ENCODE measurements around the gene TTI1.

TTI1 gene

DNA sequence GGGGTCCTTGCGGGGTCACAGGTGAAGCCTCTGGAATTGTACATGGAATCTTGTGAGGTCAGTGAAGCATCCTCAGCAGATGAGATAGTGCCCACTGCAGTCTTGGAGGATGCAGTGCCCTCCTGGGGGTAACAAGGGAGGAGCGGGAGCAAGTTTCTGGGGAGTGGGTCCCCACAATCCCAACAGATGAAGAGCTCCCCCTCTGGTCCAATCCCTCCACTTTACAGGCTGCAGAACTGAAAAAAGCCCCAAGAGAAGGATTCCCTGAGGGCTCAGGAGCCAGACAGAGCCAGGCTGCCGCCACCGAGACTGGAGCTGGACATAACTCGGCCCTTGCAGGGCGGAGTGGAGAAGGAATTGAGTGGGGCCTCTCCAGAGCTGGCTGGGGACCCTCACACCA lies 52.4 kb downstream of the TTI1 start:
- no peak overlapping the region for H3K27ac ChIP-seq
- TF ChIP-seq, protein P1, sequence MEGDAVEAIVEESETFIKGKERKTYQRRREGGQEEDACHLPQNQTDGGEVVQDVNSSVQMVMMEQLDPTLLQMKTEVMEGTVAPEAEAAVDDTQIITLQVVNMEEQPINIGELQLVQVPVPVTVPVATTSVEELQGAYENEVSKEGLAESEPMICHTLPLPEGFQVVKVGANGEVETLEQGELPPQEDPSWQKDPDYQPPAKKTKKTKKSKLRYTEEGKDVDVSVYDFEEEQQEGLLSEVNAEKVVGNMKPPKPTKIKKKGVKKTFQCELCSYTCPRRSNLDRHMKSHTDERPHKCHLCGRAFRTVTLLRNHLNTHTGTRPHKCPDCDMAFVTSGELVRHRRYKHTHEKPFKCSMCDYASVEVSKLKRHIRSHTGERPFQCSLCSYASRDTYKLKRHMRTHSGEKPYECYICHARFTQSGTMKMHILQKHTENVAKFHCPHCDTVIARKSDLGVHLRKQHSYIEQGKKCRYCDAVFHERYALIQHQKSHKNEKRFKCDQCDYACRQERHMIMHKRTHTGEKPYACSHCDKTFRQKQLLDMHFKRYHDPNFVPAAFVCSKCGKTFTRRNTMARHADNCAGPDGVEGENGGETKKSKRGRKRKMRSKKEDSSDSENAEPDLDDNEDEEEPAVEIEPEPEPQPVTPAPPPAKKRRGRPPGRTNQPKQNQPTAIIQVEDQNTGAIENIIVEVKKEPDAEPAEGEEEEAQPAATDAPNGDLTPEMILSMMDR (IDR thresholded peaks at IDR 0.05) = no peak
- H3K27me3 ChIP-seq (ENCODE audit: control insufficient read depth, insufficient read depth, low read length) = peaks cover 4% of the 10 kb centered on the region
- H3K4me3 ChIP-seq (ENCODE audit: low read depth, low read length) = no peak overlapping the region
- no peaks in the 10 kb centered on the region for H3K9me3 ChIP-seq (ENCODE audit: control insufficient read depth, low read length)
- H2AFZ ChIP-seq = no peak overlapping the region
- no peaks in the 10 kb centered on the region for H3K4me1 ChIP-seq
- H3K9ac ChIP-seq = no peak overlapping the region
- no peak overlapping the region for H3K4me2 ChIP-seq (ENCODE audit: low read length)
- H3K36me3 ChIP-seq (ENCODE audit: control insufficient read depth, insufficient read depth, low read length) = no peaks in the 10 kb centered on the region
- no peaks in the 10 kb centered on the region for H3K79me2 ChIP-seq

DNA sequence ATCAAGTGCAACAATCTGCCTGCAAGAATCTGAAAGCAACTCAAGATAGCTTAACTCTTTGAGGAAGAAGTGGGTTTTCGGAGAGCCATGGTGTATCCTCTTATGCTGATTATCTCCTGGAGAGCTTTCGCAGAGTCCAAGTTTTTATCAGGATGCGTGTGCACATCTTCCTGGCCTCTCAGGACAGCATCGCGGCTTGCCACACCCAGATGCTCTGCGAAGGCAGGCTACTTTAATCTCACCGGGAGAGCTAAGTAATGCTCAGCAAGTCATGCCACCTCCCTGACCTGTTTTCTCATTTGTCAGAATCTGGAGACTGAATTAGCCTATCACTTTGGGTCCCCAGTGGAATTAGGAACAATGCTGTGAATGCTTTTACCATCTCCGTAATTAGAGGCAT lies 52.9 kb downstream of the TTI1 start:
- no peaks in the 10 kb centered on the region for H3K79me2 ChIP-seq
- H3K27me3 ChIP-seq (ENCODE audit: control insufficient read depth, insufficient read depth, low read length) = peaks cover 4% of the 10 kb centered on the region
- H3K9me3 ChIP-seq (ENCODE audit: control insufficient read depth, low read length) = no peaks in the 10 kb centered on the region
- H3K27ac ChIP-seq = no peak overlapping the region
- no peaks in the 10 kb centered on the region for H3K36me3 ChIP-seq (ENCODE audit: control insufficient read depth, insufficient read depth, low read length)
- H2AFZ ChIP-seq = no peak overlapping the region
- H3K4me3 ChIP-seq (ENCODE audit: low read depth, low read length) = no peak overlapping the region
- H3K4me1 ChIP-seq = no peaks in the 10 kb centered on the region
- no peak overlapping the region for H3K9ac ChIP-seq
- TF ChIP-seq, protein P1 (IDR thresholded peaks at IDR 0.05) = no peak
- H3K4me2 ChIP-seq (ENCODE audit: low read length) = no peak overlapping the region

DNA sequence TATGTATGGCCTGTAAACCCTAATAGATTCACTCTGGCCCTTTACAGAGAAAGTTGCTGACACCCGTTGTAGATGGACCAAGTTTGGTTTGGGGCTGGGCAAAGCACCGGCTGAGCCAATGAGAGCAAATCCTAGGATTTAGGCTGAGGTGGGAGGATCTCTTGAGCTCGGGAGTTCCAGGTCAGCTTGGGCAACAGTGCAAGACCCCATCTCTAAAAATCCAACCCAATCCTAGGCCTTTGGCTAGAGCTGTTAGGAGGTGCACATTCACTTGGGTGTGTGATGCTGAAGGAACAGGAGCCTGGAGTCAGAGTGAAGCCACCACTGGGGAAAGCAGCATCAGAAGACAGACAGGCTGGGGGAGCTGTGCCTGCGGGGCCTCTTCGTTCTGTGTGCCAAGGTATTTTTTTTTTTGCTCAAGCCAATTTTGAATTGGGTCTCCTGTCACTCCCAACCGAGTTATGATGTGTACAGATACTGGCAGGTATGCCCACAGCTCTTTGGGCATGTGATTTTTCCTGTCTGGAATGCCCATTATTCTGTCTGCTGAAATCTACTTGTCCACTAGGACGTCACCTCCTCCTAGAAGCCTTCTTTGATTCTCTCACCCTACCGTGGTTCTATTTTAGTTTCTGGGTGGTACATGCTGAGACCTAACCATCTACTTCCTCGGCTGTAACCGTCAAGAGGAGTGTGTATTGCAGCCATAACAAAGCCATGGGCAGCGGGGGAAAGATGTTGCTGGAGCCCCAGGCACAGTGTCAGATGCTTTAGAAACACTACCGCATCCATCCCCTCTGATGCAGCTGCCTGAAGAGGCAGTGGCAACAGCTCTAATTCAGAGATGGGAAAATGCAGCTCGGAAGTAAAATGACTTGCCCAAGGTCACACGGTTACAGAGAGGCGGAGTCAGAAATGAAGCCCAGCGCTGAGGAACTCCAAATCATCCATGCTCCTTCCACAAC lies 54.0 kb downstream of the TTI1 start:
- H2AFZ ChIP-seq = no peak overlapping the region
- no peak overlapping the region for H3K27ac ChIP-seq
- H3K27me3 ChIP-seq (ENCODE audit: control insufficient read depth, insufficient read depth, low read length) = peaks cover 4% of the 10 kb centered on the region
- H3K4me3 ChIP-seq (ENCODE audit: low read depth, low read length) = no peak overlapping the region
- no peaks in the 10 kb centered on the region for H3K79me2 ChIP-seq
- H3K9ac ChIP-seq = no peak overlapping the region
- TF ChIP-seq, protein P1 (IDR thresholded peaks at IDR 0.05) = no peak
- H3K4me2 ChIP-seq (ENCODE audit: low read length) = no peak overlapping the region
- no peaks in the 10 kb centered on the region for H3K36me3 ChIP-seq (ENCODE audit: control insufficient read depth, insufficient read depth, low read length)
- H3K4me1 ChIP-seq = no peaks in the 10 kb centered on the region
- no peaks in the 10 kb centered on the region for H3K9me3 ChIP-seq (ENCODE audit: control insufficient read depth, low read length)

DNA sequence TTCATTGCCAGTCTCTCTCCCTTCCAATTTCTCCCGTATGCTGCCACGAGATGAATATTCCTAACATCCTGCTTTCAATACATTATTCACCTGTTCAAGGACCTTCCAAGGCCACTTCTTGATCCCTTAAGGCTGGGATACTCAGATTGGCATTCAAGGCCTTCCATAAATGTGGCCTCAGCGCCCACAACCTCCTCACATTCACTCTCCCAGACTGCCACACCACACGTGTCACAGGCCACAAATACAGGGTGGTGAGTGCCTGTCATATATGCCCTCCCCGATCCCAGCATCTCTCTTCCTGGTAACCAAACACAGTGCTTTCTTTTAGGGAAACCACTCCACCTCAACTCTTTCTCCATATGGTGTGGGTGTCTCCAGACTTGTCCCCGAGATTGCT lies 55.5 kb downstream of the TTI1 start:
- TF ChIP-seq, protein P1 (IDR thresholded peaks at IDR 0.05) = no peak
- Histone ChIP-seq H3K9ac (no peak overlapping the region), H3K27me3 (ENCODE audit: control insufficient read depth, insufficient read depth, low read length) (peaks cover 4% of the 10 kb centered on the region), H3K36me3 (ENCODE audit: control insufficient read depth, insufficient read depth, low read length) (no peaks in the 10 kb centered on the region), H3K27ac (no peak overlapping the region), H3K4me2 (ENCODE audit: low read length) (no peak overlapping the region), H3K4me3 (ENCODE audit: low read depth, low read length) (no peak overlapping the region), H3K9me3 (ENCODE audit: control insufficient read depth, low read length) (no peaks in the 10 kb centered on the region), H3K79me2 (no peaks in the 10 kb centered on the region), H3K4me1 (no peaks in the 10 kb centered on the region), H2AFZ (no peak overlapping the region)

DNA sequence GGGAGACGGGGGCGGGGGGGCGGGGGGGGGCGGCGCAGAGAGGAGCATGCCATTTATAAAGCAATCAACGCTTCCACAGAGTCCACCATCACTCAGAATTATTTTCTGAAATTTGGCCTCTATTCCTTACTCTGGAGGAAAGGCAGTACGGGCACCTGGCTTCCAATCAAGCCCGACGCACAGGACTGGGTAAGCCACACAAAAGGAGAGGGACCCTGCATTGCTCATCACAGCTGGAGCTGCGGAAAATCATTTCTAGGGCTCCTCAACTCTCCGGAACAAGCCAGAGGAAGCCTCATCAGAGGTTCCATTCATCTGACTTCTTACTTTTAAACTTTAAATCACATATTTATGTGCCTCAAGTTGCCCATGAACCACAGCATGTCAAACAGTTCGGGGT lies 55.9 kb downstream of the TTI1 start:
- H3K9me3 ChIP-seq (ENCODE audit: control insufficient read depth, low read length) = no peaks in the 10 kb centered on the region
- no peak overlapping the region for H3K27ac ChIP-seq
- peaks cover 4% of the 10 kb centered on the region for H3K27me3 ChIP-seq (ENCODE audit: control insufficient read depth, insufficient read depth, low read length)
- H3K4me2 ChIP-seq (ENCODE audit: low read length) = no peak overlapping the region
- H3K9ac ChIP-seq = no peak overlapping the region
- H3K36me3 ChIP-seq (ENCODE audit: control insufficient read depth, insufficient read depth, low read length) = no peaks in the 10 kb centered on the region
- no peak overlapping the region for H2AFZ ChIP-seq
- no peak overlapping the region for H3K4me3 ChIP-seq (ENCODE audit: low read depth, low read length)
- TF ChIP-seq, protein P1 (IDR thresholded peaks at IDR 0.05) = no peak
- no peaks in the 10 kb centered on the region for H3K79me2 ChIP-seq
- H3K4me1 ChIP-seq = no peaks in the 10 kb centered on the region

All from parathyroid adenoma (tissue), 2 donors.